Brain microvascular endothelial cell (primary cell): ENCODE results near the gene CTCFL.

Experiments
- DNase-seq: peaks from one replicate; pipeline ENCODE4 v3.0.0-alpha.2; 2020
- H3K27ac ChIP-seq: fragments of 250-450 bp; sonication (Bioruptor Pico); 2 replicates; pipeline ENCODE4 v1.5.1; 2020; ENCODE audit warnings: mild to moderate bottlenecking, moderate library complexity
- H3K27me3 ChIP-seq: fragments of 250-450 bp; sonication (Bioruptor Pico); replicated peaks from 2 replicates; pipeline ENCODE4 v1.5.1; 2020; ENCODE audit warnings: mild to moderate bottlenecking
- H3K36me3 ChIP-seq: fragments of 250-450 bp; sonication (Bioruptor Pico); replicated peaks from 2 replicates; pipeline ENCODE4 v1.5.1; 2020; ENCODE audit warnings: mild to moderate bottlenecking
- H3K4me3 ChIP-seq: 2 replicates; pipeline ENCODE4 v1.5.1; 2011; ENCODE audit warnings: low read depth, mild to moderate bottlenecking, control low read depth, low read length, moderate library complexity
- CTCF ChIP-seq: IDR thresholded peaks from 2 replicates; pipeline ENCODE4 v1.5.1; 2011; ENCODE audit warnings: low read depth, mild to moderate bottlenecking, moderate library complexity, low read length, control low read depth, inconsistent platforms; ENCODE audit errors: missing control alignments
- in situ Hi-C: cut with HindIII; loops from 2 replicates; pipeline ENCODE4 v1.10.0; 2017; ENCODE audit warnings: low sequenced_read_pairs, low pct_ligation_motif_present

Gene CTCFL

GRCh38 chr20:57570145-57570850, 45.4 kb upstream of the CTCFL start:
- in situ Hi-C loops, result no loop called here
- TF ChIP-seq CTCF, result no peak
- no peaks in the 10 kb centered on the region for H3K27me3 ChIP-seq
- no peaks in the 10 kb centered on the region for H3K36me3 ChIP-seq
- no peak overlapping the region for H3K27ac ChIP-seq
- no peak for DNase-seq
- no peak overlapping the region for H3K4me3 ChIP-seq

- no peaks in the 10 kb centered on the region for H3K27me3 ChIP-seq
Measured at GRCh38 chr20:57568960-57569359, 44.0 kb upstream of the CTCFL start.

GRCh38 chr20:57568088-57568896, 43.4 kb upstream of the CTCFL start:
- TF ChIP-seq CTCF, result no peak
- Histone ChIP-seq H3K36me3 (no peaks in the 10 kb centered on the region), H3K27ac (no peak overlapping the region), H3K4me3 (no peak overlapping the region), H3K27me3 (no peaks in the 10 kb centered on the region)
- in situ Hi-C loops, result no loop called here
- DNase-seq, result no peak

More at GRCh38 chr20:57568960-57569359, 44.0 kb upstream of the CTCFL start:
- TF ChIP-seq CTCF, result no peak
- in situ Hi-C loops, result no loop called here
- Histone ChIP-seq H3K4me3 (no peak overlapping the region), H3K36me3 (no peaks in the 10 kb centered on the region), H3K27ac (no peak overlapping the region)
- no peak for DNase-seq

GRCh38 chr20:57567471-57568079, 42.6 kb upstream of the CTCFL start:
- no peaks in the 10 kb centered on the region for H3K27me3 ChIP-seq
- no peak for DNase-seq
- in situ Hi-C loops, result no loop called here
- no peaks in the 10 kb centered on the region for H3K36me3 ChIP-seq
- no peak overlapping the region for H3K4me3 ChIP-seq
- TF ChIP-seq CTCF, result no peak
- no peak overlapping the region for H3K27ac ChIP-seq

GRCh38 chr20:57566803-57567459, 42.0 kb upstream of the CTCFL start:
- H3K27me3 ChIP-seq, result no peaks in the 10 kb centered on the region
- H3K27ac ChIP-seq, result no peak overlapping the region
- no peak overlapping the region for H3K4me3 ChIP-seq
- DNase-seq, result no peak
- H3K36me3 ChIP-seq, result no peaks in the 10 kb centered on the region
- in situ Hi-C loops, result no loop called here
- no peak for TF ChIP-seq CTCF
